HG03159 (cell line): ENCODE measurements around the gene NFAM1.

ENCODE experiments used
- ATAC-seq: cut with Tn5 transposase; IDR thresholded peaks from one replicate; pipeline ENCODE4 v1.9.1; 2021; ENCODE audit warnings: mild to moderate bottlenecking, moderate library complexity; ENCODE audit not compliant: unreplicated experiment

NFAM1 gene

DNA sequence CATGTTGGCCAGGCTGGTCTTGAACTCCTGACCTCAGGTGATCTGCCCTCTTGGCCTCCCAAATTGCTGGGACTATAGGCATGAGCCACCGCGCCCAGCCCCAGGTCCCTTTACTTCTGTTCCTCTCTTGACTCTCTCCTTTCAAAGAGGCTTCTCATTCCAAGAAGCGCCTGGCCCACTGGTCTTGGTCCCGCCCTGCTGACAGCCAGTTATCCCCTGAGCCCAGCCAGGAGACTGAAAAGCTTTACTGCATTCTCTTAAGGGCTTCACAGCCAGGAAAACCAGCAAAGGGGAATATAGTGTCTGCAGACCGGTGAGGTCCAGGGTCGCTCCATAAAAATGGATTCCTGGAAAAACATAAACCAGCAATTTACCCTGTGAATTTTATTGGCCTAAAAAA lies 68.3 kb downstream of the NFAM1 start:
- ATAC-seq, result no peak

GRCh38 chr22:42361523-42361922 lies 70.7 kb downstream of the NFAM1 start:
- ATAC-seq, result no peak

DNA sequence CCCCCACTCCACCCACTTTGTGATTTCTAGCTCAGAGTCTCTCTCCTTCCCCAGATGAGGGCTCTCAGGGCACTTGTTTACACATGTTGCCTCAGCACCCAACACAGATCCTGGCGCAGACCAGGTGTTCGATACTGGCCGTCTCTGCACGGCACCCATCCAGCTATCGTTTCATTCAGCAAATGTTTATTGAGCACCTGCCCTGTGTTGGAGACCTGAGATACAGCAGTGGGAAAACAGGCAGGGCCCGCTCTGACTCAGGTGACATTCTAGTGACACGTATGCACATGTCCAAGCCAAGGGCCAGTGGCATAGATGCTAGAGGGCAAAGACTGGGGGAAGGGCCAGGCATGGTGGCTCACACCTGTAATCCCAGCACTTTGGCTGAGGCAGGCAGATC lies 71.9 kb downstream of the NFAM1 start:
- ATAC-seq, result no peak

DNA sequence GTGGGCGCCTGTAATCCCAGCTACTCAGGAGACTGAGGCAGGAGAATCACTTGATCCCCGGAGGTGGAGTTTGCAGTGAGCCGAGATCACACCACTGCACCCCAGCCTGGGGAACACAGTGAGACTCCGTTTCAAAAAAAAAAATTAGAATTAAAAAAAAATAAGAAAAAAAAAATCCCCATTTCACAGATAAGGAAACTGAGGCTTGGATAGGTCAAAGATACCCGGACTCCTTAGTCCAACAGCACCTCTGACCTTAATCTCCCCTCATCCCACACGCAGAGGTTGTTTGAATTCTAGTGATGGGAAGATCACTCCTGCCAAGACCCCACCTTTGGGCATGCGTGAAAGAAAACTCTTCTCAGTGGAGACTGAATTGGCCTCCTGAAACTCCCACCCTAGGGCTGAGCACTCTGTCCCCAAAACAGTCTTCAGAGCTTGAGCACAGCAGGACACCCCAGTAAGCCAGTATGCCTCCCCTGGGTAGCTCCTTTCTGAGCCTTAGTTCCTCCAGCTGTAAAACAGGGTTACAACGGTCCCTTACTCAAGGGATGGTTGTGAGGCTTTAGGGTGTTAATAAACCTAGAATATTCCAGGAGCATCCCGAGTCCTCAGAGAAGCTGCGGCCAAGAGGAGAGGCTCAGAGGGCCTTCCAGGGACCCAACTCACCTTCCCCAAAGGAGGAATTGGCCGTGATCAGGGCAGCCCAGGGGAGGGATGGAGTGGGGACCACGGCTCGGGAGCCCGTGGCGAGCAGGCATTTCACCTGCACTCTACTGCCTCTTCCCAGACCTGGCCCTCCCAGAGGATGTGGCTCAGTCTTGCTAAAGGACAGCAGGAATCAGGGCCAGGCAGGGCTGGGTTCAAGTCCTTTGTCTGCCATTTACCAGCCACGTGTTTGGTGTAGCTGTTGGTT lies 73.3 kb downstream of the NFAM1 start:
- ATAC-seq, result no peak

DNA sequence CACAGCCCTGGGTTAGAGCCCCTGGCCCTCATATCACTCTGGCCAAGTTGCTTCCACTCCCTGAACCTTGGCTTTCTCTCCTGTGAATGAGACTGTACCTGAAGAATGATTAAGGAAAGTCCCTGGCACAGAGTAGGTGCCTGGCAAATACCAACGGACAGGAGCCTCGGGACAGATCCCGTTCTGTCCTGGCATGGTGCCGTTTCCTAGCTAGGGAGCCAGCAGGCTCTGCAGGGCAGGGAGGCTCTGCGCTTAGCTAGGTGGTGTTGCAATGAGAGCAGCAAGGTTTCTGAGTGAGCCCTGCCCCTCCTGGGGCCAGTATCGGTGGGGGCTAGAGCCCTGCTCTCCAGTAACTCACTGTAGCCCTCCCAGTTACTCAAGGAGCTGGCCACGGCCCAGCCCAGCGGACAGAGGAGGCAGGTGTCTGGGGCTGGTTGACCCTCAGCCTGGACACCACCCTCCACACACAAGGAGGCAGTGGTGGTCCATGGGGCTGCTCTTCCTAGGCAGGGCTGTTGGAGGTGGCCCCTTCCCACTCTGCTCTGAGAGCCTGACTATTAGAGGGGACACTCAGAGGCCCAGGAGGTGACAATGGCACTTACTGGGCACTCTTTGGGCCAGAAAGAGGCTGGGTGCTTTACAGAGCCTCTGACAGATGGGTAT lies 74.4 kb downstream of the NFAM1 start:
- no peak for ATAC-seq

- no peak for ATAC-seq
These were observed 75.0 kb downstream of the NFAM1 start for GRCh38 chr22:42357221-42357620.

GRCh38 chr22:42356533-42356932 lies 75.7 kb downstream of the NFAM1 start:
- ATAC-seq, result no peak

DNA sequence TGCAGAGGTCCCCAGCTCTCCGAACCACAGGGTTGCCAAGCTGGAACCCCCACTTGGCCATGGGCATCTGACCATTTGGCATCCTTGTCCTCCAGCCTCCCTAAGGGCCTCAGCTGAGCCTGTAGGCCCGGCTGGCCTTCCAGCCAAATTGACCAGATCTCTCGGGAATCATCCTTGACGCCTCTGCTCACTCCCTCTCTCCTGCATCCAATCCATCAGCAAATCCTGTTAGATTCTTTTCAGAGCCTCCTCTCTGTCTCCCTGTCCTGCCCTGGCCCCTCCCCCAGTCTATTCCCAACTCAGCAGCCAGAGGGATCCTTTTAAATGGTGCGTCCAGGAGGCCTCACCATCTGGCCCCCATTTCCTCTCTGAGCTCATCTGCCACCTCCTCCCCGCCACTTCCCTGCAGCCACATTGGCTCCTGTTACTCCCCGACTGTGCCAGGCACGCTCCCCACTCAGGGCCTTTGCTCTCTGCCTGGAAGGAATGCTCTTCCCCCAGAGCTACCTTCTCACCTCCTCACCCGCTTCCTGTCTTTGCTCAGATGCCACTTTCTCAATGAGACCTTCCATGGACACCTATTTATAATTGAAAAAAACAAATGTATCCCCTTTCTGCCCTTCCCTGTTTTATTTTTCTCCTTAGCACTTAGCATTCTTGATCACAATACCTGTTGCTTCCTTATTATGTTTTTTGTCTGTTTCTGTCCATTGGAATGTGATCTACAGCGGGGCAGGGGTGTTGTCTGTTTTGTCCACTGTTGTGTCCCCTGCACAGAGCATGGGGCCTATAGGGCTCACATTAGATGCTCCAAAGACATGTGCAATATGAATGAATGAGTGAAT lies 78.1 kb downstream of the NFAM1 start:
- no peak for ATAC-seq

- no peak for ATAC-seq
These were observed 81.8 kb downstream of the NFAM1 start for GRCh38 chr22:42350373-42350772.

DNA sequence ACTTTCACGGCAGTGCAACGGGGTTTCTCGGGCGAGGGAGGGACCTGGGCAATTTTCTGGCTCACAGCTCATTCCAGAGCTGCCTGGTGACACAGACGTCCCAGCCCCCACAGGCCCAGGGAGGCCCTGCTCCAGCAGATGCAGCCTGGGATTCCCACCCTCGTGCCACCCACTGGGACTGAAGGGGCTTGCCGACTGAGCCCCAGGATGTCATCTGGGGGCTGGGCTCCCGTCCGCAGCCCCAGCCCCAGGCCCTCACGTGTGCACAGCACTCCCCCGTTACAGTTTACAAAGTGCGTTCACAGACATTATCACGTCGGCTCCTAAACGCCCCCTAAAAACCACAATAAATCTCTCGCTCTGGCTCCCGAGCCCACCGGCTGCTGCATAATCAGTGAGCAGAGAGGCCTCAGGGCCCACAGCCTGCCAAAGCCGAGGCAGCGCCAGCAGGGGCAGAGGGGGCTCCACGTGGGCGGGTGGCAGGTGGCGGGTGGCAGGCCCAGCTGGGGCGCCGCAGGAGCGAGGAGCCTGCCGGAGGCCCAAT lies 84.8 kb downstream of the NFAM1 start:
- ATAC-seq, result no peak

GRCh38 chr22:42346722-42347121 lies 85.5 kb downstream of the NFAM1 start:
- ATAC-seq, result no peak

- ATAC-seq, result no peak
These were observed 86.7 kb downstream of the NFAM1 start for GRCh38 chr22:42345458-42345857.

DNA sequence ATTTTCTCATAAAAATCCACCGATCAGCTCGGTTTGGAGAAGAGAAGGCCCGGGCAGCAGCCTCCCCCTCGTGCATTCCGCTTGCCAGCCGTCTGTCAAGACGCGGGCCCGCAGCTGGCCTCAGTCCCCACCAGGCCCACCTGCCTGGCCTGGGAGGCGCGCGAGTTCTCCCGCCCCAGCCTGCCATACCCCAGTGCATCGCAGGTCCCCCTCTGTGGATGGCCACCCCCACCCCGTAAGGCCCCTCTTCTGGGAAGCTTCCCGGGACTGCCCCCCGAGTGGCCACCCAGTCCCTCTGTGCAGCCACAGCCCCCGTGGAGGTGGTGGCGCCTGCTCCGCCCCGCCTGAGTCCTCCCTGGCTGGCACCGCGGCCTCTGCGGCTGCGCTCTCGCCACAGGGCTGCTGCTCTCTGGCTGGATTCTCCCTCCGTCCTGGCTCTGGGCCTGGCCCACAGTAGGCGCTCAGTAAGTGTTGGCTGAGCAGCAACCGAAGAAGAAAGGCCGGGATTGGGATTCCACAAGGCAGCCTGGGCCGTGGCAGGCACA lies 87.8 kb downstream of the NFAM1 start:
- no peak for ATAC-seq

GRCh38 chr22:42343531-42344081 lies 88.6 kb downstream of the NFAM1 start:
- ATAC-seq, result no peak

DNA sequence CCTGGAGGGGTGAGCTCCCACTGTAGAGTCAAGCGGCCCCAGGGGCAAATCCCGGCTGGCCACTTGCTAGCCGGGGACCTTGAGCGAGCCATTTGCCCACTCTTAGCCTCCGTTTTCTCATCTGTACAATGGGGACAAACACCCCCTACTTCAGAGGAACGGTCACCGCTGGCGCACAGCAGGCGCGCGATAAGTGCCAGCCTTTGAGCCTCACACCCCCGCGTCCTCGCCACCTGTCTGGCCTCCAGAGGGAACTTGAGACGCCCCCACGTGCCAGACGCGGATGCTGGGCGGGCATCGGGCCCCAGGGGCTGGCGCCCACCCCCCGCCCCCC lies 89.1 kb downstream of the NFAM1 start:
- ATAC-seq, result no peak

GRCh38 chr22:42342426-42343120 lies 89.6 kb downstream of the NFAM1 start:
- no peak for ATAC-seq

- no peak for ATAC-seq
These were observed 90.4 kb downstream of the NFAM1 start for GRCh38 chr22:42341779-42342178.

DNA sequence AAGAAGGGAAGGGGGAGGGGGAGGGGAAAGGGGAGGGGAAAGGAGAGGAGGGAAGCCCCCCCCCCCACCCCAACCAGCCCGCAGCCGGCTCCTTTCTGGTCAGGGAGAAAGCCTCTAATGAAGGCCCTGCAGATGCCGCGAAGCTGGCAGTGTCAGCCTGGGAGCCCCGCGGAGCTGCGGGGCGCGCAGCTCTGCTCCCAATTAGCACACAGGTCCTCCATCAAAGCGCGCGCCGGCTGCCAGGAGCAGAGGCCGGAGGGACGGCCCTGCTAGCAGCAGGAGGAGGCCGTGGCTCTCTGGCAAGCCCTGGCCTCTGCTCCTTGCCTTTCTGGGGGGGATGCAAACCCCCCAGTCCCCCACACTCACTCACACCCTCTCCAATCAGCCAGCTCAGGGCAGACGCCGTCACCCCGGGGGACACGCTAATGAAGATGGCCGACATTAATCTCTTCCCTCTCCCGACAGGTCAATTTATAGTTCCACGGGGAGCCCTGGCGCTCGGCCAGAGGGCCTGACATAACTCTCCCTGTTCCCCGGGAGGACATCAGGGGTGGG lies 91.3 kb downstream of the NFAM1 start:
- ATAC-seq, result no peak

DNA sequence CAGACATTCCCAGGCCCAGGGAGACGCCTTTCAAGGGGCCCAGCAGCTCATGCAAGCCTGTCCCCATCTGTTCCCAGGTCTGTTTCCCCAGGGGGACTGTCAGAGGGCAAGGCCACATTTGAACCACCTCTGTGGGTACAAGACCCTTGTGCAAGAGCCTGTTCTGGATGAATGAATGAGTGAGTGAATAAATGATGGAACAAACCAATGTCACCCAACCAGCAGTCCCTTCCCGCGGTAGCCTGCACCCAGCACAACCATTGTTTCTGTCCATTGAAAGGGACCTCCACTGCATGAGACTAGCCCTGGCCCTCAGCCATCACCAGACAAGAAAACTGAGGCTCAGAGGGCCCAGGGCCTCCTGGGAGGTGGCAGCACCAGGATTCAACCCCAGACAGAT lies 92.1 kb downstream of the NFAM1 start:
- no peak for ATAC-seq

GRCh38 chr22:42338479-42338878 lies 93.7 kb downstream of the NFAM1 start:
- no peak for ATAC-seq
